ENCODE results near the gene RNF19B. TPM values are rescaled to one million over a fixed set of nuclear protein-coding genes. Genes with fewer than 3 reads are reported as not detected.

RNF19B gene
- total RNA-seq, 1 experiment from 2014 or later, result 15.0 TPM

DNA sequence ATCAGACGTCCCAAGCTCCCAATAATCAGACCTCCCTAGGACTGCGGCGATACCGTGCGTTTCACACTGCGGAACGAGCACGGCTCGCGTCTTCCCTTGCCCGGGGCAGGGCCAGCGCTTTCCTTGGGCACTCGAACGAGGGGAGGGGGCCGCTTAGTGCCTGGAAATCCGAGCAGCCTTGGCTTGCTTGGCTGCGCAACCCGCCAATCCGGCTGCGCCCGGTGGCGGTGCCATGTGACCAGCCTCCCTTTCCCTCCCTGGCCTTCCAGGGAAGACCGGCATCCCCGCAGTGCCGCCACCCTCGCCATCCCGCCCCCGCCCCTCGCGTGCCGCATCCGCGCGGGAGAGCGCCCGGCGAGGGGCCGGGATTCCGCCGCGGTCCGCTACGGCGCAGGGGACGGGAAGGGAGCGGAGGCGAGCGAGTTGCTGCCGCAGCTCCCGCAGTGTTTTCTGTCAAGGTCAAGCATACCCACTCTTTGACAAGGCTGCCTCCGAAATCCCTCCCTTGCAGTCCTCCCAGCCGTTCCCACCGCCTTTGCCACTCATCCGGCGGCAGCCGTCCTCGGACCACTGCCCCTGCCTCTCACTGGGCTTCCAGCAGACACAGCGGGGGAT, 8.3 kb upstream of the RNF19B start:
- Histone ChIP-seq H4K5ac (ENCODE audit: insufficient read length, low read depth, low read length) (no peak overlapping the region), H2AFZ (ENCODE audit: low read length) (no peak overlapping the region), H3K23ac (ENCODE audit: insufficient read length, low read depth, low read length) (no peak overlapping the region)

More for the DNA sequence above, 8.3 kb upstream of the RNF19B start:
- H4K91ac ChIP-seq (ENCODE audit: insufficient read length, low read depth, low read length), result no peak overlapping the region
- no peak overlapping the region for H4K8ac ChIP-seq (replicated peaks; ENCODE audit: insufficient read length, low read depth, low read length)
- Mint-ChIP-seq H3K4me1 (peaks cover 15 to 16% of the 10 kb centered on the region in 2 experiments), H3K27me3 (ENCODE audit: low read depth) (peaks cover 75% of the 10 kb centered on the region), H3K9me3 (peaks cover 9 to 10% of the 10 kb centered on the region in 2 experiments), H3K27ac (no peak overlapping the region), H3K36me3 (ENCODE audit: insufficient read depth in 1 of 3, low read depth in 3 of 3) (peaks cover 6 to 11% (median 7%) of the 10 kb centered on the region in 3 experiments; a peak in 6 of 7 replicates), H3K4me3 (peak overlapping the region; percentile 61 to 76)
- DNase-seq, result peak; percentile 91
- H2AK5ac ChIP-seq (ENCODE audit: insufficient read length, low read length), result no peak overlapping the region
- no peak overlapping the region for H3T11ph ChIP-seq (ENCODE audit: low read length)
- H3K79me2 ChIP-seq (ENCODE audit: insufficient read depth, low read length), result no peaks in the 10 kb centered on the region
- H3K9me3 ChIP-seq (ENCODE audit: control insufficient read depth, low read depth, low read length), result no peaks in the 10 kb centered on the region
- TF ChIP-seq, protein P1, sequence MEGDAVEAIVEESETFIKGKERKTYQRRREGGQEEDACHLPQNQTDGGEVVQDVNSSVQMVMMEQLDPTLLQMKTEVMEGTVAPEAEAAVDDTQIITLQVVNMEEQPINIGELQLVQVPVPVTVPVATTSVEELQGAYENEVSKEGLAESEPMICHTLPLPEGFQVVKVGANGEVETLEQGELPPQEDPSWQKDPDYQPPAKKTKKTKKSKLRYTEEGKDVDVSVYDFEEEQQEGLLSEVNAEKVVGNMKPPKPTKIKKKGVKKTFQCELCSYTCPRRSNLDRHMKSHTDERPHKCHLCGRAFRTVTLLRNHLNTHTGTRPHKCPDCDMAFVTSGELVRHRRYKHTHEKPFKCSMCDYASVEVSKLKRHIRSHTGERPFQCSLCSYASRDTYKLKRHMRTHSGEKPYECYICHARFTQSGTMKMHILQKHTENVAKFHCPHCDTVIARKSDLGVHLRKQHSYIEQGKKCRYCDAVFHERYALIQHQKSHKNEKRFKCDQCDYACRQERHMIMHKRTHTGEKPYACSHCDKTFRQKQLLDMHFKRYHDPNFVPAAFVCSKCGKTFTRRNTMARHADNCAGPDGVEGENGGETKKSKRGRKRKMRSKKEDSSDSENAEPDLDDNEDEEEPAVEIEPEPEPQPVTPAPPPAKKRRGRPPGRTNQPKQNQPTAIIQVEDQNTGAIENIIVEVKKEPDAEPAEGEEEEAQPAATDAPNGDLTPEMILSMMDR (conservative IDR thresholded peaks at IDR 0.05), result no peak
- H4K20me1 ChIP-seq (ENCODE audit: control insufficient read depth, insufficient read depth, insufficient read length), result no peaks in the 10 kb centered on the region
- H3K4me1 ChIP-seq (ENCODE audit: insufficient read depth, low read length), result no peaks in the 10 kb centered on the region
- no peak overlapping the region for H2BK20ac ChIP-seq (ENCODE audit: low read depth, low read length, poor library complexity, severe bottlenecking)
- H3K23me2 ChIP-seq (ENCODE audit: insufficient read length, low read depth, low read length, poor library complexity, severe bottlenecking), result peaks cover 4% of the 10 kb centered on the region
- H3K27ac ChIP-seq (ENCODE audit: insufficient read length, low read depth, low read length), result no peak overlapping the region
- no peaks in the 10 kb centered on the region for H3K79me1 ChIP-seq (ENCODE audit: insufficient read depth, low read depth, low read length, poor library complexity, severe bottlenecking)
- peaks cover 13% of the 10 kb centered on the region for H3K27me3 ChIP-seq (ENCODE audit: insufficient read depth, low read length)
- H2BK5ac ChIP-seq (ENCODE audit: insufficient read length, low read length), result no peak overlapping the region
- no peak overlapping the region for H2BK15ac ChIP-seq (ENCODE audit: low read depth, low read length)
- WGBS (ENCODE audit: extremely low coverage, insufficient read length, low lambda C conversion rate), result no CpG with 5 or more reads among the region's 58 CpGs
- no peak overlapping the region for H3K56ac ChIP-seq (ENCODE audit: insufficient read length, low read depth, low read length)
- no peak overlapping the region for H3K14ac ChIP-seq (ENCODE audit: insufficient read depth, low read length)
- H2BK120ac ChIP-seq (ENCODE audit: low read depth, low read length, poor library complexity, severe bottlenecking), result no peak overlapping the region
- H3K9ac ChIP-seq (ENCODE audit: extremely low read depth, insufficient read length, low read length), result no peak overlapping the region
- no peak overlapping the region for H2BK12ac ChIP-seq (ENCODE audit: insufficient read length, low read depth, low read length)
- H3K18ac ChIP-seq (ENCODE audit: insufficient read length, low read depth, low read length), result no peak overlapping the region
- no peak overlapping the region for H3K4ac ChIP-seq (ENCODE audit: low read depth, low read length)
- peak overlapping the region; percentile 68 for H3K4me2 ChIP-seq (ENCODE audit: insufficient read depth, insufficient read length, low read length)

All from H9 (cell line).